ENCODE data around the gene LIMCH1. TPM values are rescaled to one million over a fixed set of nuclear protein-coding genes. Genes with fewer than 3 reads are reported as not detected.

The LIMCH1 gene
- total RNA-seq, 2 donors from 2014 or later = 4.7 to 14.4 TPM

DNA sequence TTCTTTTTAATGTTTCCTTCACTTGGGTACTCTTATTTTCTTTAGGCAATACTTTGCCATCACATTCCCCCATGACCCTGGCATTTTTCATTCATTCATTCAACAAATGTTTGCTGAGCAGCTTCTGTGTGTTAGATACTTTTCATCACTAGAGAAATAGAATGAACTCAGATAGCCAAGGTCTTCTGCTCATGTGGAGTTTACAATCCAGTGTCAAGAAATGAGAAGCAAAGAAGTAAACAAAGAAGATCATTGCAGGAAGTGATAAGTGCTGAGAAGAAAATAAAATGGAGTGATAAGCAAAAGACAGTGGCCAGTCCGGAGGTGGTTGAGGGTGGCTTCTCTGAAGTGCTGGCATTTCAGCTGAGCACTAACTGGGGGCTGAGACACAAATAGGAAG lies 63.1 kb downstream of the LIMCH1 start:
- no peak overlapping the region for H3K27ac ChIP-seq
- intact Hi-C loops (cut with DNase I) = no loop called here
- DNase-seq = no peak
- H3K4me1 ChIP-seq = no peaks in the 10 kb centered on the region
- no peaks in the 10 kb centered on the region for H3K36me3 ChIP-seq
- H3K4me3 ChIP-seq = no peak overlapping the region
- no peak overlapping the region for H3K9ac ChIP-seq (ENCODE audit: low read depth in 2 of 2, low read length in 2 of 2)
- no peaks in the 10 kb centered on the region for H3K9me3 ChIP-seq
- no peaks in the 10 kb centered on the region for H3K27me3 ChIP-seq
- TF ChIP-seq, protein P1, sequence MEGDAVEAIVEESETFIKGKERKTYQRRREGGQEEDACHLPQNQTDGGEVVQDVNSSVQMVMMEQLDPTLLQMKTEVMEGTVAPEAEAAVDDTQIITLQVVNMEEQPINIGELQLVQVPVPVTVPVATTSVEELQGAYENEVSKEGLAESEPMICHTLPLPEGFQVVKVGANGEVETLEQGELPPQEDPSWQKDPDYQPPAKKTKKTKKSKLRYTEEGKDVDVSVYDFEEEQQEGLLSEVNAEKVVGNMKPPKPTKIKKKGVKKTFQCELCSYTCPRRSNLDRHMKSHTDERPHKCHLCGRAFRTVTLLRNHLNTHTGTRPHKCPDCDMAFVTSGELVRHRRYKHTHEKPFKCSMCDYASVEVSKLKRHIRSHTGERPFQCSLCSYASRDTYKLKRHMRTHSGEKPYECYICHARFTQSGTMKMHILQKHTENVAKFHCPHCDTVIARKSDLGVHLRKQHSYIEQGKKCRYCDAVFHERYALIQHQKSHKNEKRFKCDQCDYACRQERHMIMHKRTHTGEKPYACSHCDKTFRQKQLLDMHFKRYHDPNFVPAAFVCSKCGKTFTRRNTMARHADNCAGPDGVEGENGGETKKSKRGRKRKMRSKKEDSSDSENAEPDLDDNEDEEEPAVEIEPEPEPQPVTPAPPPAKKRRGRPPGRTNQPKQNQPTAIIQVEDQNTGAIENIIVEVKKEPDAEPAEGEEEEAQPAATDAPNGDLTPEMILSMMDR (IDR thresholded peaks at IDR 0.05) = no peak

DNA sequence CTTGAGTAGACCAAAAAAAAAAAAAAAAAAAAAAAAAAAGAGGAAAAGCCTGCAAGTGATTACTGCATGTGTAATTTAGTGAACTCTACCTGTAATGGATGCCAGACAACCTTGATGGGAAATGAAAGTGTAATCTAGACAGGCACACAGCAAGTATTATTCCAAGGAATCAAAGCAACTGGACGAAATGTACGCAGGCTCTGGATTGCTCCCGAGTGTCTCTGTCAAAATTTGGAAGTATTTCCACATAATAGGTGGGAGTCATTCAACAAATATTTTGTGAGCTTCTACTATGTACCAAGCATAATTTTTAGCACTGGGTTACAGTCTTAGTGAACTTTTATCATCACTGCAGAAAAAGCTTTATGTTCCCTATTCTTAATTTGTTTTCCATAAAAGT lies 64.2 kb downstream of the LIMCH1 start:
- H3K9me3 ChIP-seq = no peaks in the 10 kb centered on the region
- DNase-seq = no peak
- H3K4me1 ChIP-seq = no peaks in the 10 kb centered on the region
- no peaks in the 10 kb centered on the region for H3K27me3 ChIP-seq
- H3K4me3 ChIP-seq = no peak overlapping the region
- TF ChIP-seq, protein P1 (IDR thresholded peaks at IDR 0.05) = no peak
- no peaks in the 10 kb centered on the region for H3K36me3 ChIP-seq
- no peak overlapping the region for H3K9ac ChIP-seq (ENCODE audit: low read depth in 2 of 2, low read length in 2 of 2)
- intact Hi-C loops (cut with DNase I) = no loop called here
- no peak overlapping the region for H3K27ac ChIP-seq

DNA sequence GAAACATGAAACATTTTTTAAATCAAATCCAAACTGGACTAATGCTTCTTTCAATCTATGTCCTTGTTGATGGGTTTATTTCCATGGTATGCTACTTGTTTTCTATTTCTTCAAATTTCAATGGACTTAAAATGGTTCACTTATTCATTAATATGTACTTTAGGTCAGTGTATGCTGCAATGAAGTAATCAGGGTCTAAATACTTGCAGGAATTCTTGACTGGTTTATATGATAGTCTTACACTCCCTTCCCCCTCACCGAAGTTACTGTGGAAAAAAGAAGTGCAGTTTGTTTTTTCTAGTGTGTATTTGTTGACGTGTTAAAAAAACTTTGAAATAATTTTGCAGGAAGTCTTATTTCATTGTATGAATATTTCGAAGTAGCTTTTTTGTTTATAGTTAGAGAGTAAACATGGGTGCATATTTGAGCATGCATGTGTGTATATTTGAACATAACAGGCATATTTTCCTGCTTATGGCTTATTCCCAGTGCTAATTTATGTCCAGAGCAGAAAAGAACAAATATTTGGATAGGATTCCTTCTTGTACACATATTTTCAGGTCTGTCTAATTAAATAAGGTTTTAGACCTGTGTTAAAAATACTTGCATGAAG lies 65.0 kb downstream of the LIMCH1 start:
- Histone ChIP-seq H3K27me3 (no peaks in the 10 kb centered on the region), H3K36me3 (no peaks in the 10 kb centered on the region), H3K4me3 (no peak overlapping the region), H3K9me3 (no peaks in the 10 kb centered on the region), H3K4me1 (no peaks in the 10 kb centered on the region), H3K9ac (ENCODE audit: low read depth in 2 of 2, low read length in 2 of 2) (no peak overlapping the region), H3K27ac (no peak overlapping the region)
- intact Hi-C loops (cut with DNase I) = no loop called here
- DNase-seq = no peak
- TF ChIP-seq, protein P1 (IDR thresholded peaks at IDR 0.05) = no peak

DNA sequence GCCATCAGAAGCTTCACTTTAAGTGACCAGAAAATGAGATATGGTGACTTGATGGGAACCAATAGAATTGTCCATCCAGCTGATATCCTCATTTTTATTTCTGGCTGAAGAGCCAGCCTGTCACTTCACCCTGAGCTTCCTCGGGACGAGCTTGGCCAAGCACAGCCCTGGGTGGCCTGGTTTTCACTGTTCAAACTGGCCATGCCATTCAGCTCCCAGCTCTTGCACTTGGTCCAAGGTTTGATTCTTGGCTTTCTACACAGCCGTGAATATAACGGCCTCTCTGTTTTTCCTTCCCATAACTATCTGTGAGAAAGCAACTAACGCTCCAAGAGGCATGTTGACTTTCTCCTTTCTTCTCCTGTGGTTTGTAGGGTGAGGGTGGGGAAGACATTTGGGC lies 71.9 kb downstream of the LIMCH1 start:
- DNase-seq = no peak
- Histone ChIP-seq H3K4me1 (peaks cover 4% of the 10 kb centered on the region), H3K4me3 (no peak overlapping the region), H3K9me3 (no peaks in the 10 kb centered on the region), H3K27ac (no peak overlapping the region), H3K27me3 (no peaks in the 10 kb centered on the region), H3K36me3 (no peaks in the 10 kb centered on the region), H3K9ac (ENCODE audit: low read depth in 2 of 2, low read length in 2 of 2) (no peak overlapping the region)
- intact Hi-C loops (cut with DNase I) = no loop called here
- TF ChIP-seq, protein P1 (IDR thresholded peaks at IDR 0.05) = no peak

DNA sequence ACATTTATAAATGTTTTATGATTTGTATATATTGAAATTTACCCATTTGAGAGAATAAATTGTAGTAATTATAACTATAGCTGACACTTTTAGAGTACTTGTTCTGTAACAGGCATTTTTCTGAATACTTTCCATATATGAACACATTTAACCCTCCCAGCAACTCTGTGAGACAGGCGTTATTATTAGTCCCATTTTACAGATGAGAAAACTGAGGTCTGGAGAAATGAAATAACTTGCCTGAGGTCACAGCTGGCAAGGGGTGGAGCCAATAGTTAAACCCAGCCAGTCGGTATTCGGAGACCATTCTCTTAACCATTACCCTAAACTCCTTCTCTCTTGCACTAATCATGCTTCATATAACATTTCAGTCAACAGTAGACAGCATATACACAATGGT lies 72.5 kb downstream of the LIMCH1 start:
- Histone ChIP-seq H3K4me1 (peaks cover 4% of the 10 kb centered on the region), H3K36me3 (no peaks in the 10 kb centered on the region), H3K27ac (no peak overlapping the region), H3K9ac (ENCODE audit: low read depth in 2 of 2, low read length in 2 of 2) (no peak overlapping the region), H3K9me3 (no peaks in the 10 kb centered on the region), H3K27me3 (no peaks in the 10 kb centered on the region), H3K4me3 (no peak overlapping the region)
- intact Hi-C loops (cut with DNase I) = no loop called here
- no peak for DNase-seq
- TF ChIP-seq, protein P1 (IDR thresholded peaks at IDR 0.05) = no peak
